HG03103 (cell line): ENCODE data around the gene SETD4.

Experiments
- ATAC-seq: cut with Tn5 transposase; IDR thresholded peaks from one replicate; pipeline ENCODE4 v1.9.1; 2021; ENCODE audit warnings: low read depth; ENCODE audit not compliant: unreplicated experiment

SETD4 gene

GRCh38 chr21:36021251-36021837 is 39.0 kb downstream of the SETD4 start:
- ATAC-seq, result peak; percentile 72

GRCh38 chr21:36015045-36015444 is 45.3 kb downstream of the SETD4 start:
- no peak for ATAC-seq

- no peak for ATAC-seq
These were observed 49.5 kb downstream of the SETD4 start for GRCh38 chr21:36010801-36011200.

GRCh38 chr21:36008505-36008904 is 51.8 kb downstream of the SETD4 start:
- no peak for ATAC-seq

GRCh38 chr21:36005879-36006400 is 54.4 kb downstream of the SETD4 start:
- no peak for ATAC-seq

- ATAC-seq, result no peak
These were observed 55.3 kb downstream of the SETD4 start for GRCh38 chr21:36005018-36005417.

- ATAC-seq, result no peak
These were observed 55.9 kb downstream of the SETD4 start for GRCh38 chr21:36004441-36004840.

- ATAC-seq, result no peak
These were observed 56.5 kb downstream of the SETD4 start for GRCh38 chr21:36003776-36004175.

- no peak for ATAC-seq
These were observed 64.1 kb downstream of the SETD4 start for GRCh38 chr21:35996217-35996616.

GRCh38 chr21:35995522-35996088 is 64.7 kb downstream of the SETD4 start:
- ATAC-seq, result no peak

GRCh38 chr21:35994613-35995012 is 65.7 kb downstream of the SETD4 start:
- ATAC-seq, result no peak

GRCh38 chr21:35993875-35994490 is 66.3 kb downstream of the SETD4 start:
- ATAC-seq, result no peak

GRCh38 chr21:35991131-35991530 is 69.2 kb downstream of the SETD4 start:
- ATAC-seq, result no peak

- ATAC-seq, result no peak
These were observed 69.7 kb downstream of the SETD4 start for GRCh38 chr21:35990609-35991008.

- no peak for ATAC-seq
These were observed 71.1 kb downstream of the SETD4 start for GRCh38 chr21:35989138-35989735.

GRCh38 chr21:35988416-35989137 is 71.7 kb downstream of the SETD4 start:
- no peak for ATAC-seq

GRCh38 chr21:35987475-35987874 is 72.9 kb downstream of the SETD4 start:
- ATAC-seq, result no peak

GRCh38 chr21:35984654-35985361 is 75.5 kb downstream of the SETD4 start:
- no peak for ATAC-seq
